ENCODE measurements around the gene RUVBL1.
A peak's percentile ranks its signal among the peaks of the same experiment; 100 is the strongest.

Gene RUVBL1

GRCh38 chr3:128081226-128081625 lies 42.4 kb downstream of the RUVBL1 start:
- no peak for DNase-seq

GRCh38 chr3:128080323-128081080 lies 43.1 kb downstream of the RUVBL1 start:
- no peak for DNase-seq

GRCh38 chr3:128079823-128080222 lies 43.8 kb downstream of the RUVBL1 start:
- no peak for DNase-seq

- no peak for DNase-seq
Measured at GRCh38 chr3:128078875-128079274, 44.7 kb downstream of the RUVBL1 start.

GRCh38 chr3:128078322-128078721 lies 45.3 kb downstream of the RUVBL1 start:
- peak; percentile 42 for DNase-seq

GRCh38 chr3:128077665-128078064 lies 45.9 kb downstream of the RUVBL1 start:
- DNase-seq, result no peak

GRCh38 chr3:128077202-128077624 lies 46.4 kb downstream of the RUVBL1 start:
- no peak for DNase-seq

GRCh38 chr3:128076483-128077201 lies 47.0 kb downstream of the RUVBL1 start:
- DNase-seq, result no peak

- peak; percentile 60 for DNase-seq
Measured at GRCh38 chr3:128075522-128076482, 47.8 kb downstream of the RUVBL1 start.

GRCh38 chr3:128074851-128075521 lies 48.6 kb downstream of the RUVBL1 start:
- DNase-seq, result no peak

GRCh38 chr3:128073807-128074206 lies 49.8 kb downstream of the RUVBL1 start:
- no peak for DNase-seq

GRCh38 chr3:128073185-128073725 lies 50.4 kb downstream of the RUVBL1 start:
- no peak for DNase-seq

GRCh38 chr3:128072454-128073184 lies 51.0 kb downstream of the RUVBL1 start:
- no peak for DNase-seq

GRCh38 chr3:128071771-128072453 lies 51.7 kb downstream of the RUVBL1 start:
- DNase-seq, result no peak

- DNase-seq, result no peak
Measured at GRCh38 chr3:128070898-128071591, 52.6 kb downstream of the RUVBL1 start.

GRCh38 chr3:128069271-128069670 lies 54.3 kb downstream of the RUVBL1 start:
- no peak for DNase-seq

GRCh38 chr3:128068156-128068620 lies 55.4 kb downstream of the RUVBL1 start:
- DNase-seq, result no peak

- no peak for DNase-seq
Measured at GRCh38 chr3:128067489-128067888, 56.1 kb downstream of the RUVBL1 start.

- DNase-seq, result no peak
Measured at GRCh38 chr3:128066676-128067075, 56.9 kb downstream of the RUVBL1 start.

- DNase-seq, result no peak
Measured at GRCh38 chr3:128066114-128066513, 57.5 kb downstream of the RUVBL1 start.
